Measurements from ENCODE around the gene MIEF2.
"Not testable (repeated sequence)": the region's sequence is repeated elsewhere in the genome, so short reads cannot be mapped to it uniquely, and the experiment has no call there.

The MIEF2 gene

GRCh38 chr17:18291718-18292540, 31.5 kb downstream of the MIEF2 start:
- no peak for DNase-seq (ENCODE audit: low spot score)

GRCh38 chr17:18298061-18298460, 37.6 kb downstream of the MIEF2 start:
- not testable (repeated sequence) for DNase-seq (ENCODE audit: low spot score)

GRCh38 chr17:18300725-18301480, 40.4 kb downstream of the MIEF2 start:
- no peak for DNase-seq (ENCODE audit: low spot score)

GRCh38 chr17:18303206-18303605, 42.7 kb downstream of the MIEF2 start:
- not testable (repeated sequence) for DNase-seq (ENCODE audit: low spot score)

GRCh38 chr17:18309202-18309601, 48.7 kb downstream of the MIEF2 start:
- DNase-seq (ENCODE audit: low spot score): no peak

GRCh38 chr17:18314059-18314730, 53.7 kb downstream of the MIEF2 start:
- no peak for DNase-seq (ENCODE audit: low spot score)

GRCh38 chr17:18314731-18315561, 54.5 kb downstream of the MIEF2 start, which contains the start of the genes SMCR8 and TOP3A:
Gene SMCR8 (plus strand): TSS chr17:18315293. CDS start chr17:18315790, 497 bp downstream.
Gene TOP3A (minus strand): TSS chr17:18314994. CDS start chr17:18314778, 216 bp downstream.
- peak; percentile 94 for DNase-seq (ENCODE audit: low spot score)

- DNase-seq (ENCODE audit: low spot score): no peak
These were observed 55.1 kb downstream of the MIEF2 start for GRCh38 chr17:18315562-18315922.

GRCh38 chr17:18315961-18316360, 55.5 kb downstream of the MIEF2 start:
- DNase-seq (ENCODE audit: low spot score): no peak

Data from AG08396 (cell line).